Posterior vena cava (tissue), 2 donors: ENCODE measurements around the gene CACNA1D. TPM values are rescaled to one million over a fixed set of nuclear protein-coding genes. Genes with fewer than 3 reads are reported as not detected.

Experiments
- DNase-seq: peaks from one replicate; pipeline ENCODE4 v3.0.0-alpha.2; 2020; ENCODE audit warnings: low spot score
- intact Hi-C, 2 donors: fragments of 100-400 bp; cut with DNase I; formaldehyde crosslinking; loops; one replicate each; pipeline versions ENCODE4 v1.14.1 to v1.14.2; 2022 to 2023
- total RNA-seq, 2 donors: library from RNA; stranded (reverse); fragmentation: NEBNext Ultra II Directional; extraction: Animal tissue kit (Norgen Biotek cat#: 25700); gene quantifications; one replicate each; pipeline ENCODE4 v1.2.1, GENCODE V29; 2021
- donor health status: DM: yes; HTN: yes; CAD: no.
- donor health status: DM: yes; HTN: yes; CAD: no.

CACNA1D gene
- total RNA-seq, 2 donors from 2014 or later: 1.1 to 1.9 TPM

DNA sequence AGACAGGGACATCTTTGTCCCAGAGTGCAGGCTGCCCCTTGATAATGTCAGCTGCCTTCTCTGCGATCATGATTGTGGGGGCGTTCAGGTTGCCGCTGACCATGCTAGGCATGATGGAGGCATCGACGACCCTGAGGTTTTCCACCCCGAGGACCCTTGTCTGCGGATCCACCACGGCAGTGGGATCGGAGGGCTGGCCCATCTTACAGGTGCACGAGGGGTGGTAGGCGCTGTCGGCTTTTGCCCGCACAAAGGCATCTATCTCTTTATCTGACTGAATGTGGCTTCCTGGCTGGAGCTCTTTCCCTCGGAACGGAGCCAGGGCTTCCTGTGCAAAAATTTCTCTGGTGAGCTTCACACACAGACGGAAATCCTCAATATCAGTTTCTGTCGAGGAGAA lies 323.4 kb downstream of the CACNA1D start:
- intact Hi-C loops: no loop called here
- peak; percentile 60 for DNase-seq

DNA sequence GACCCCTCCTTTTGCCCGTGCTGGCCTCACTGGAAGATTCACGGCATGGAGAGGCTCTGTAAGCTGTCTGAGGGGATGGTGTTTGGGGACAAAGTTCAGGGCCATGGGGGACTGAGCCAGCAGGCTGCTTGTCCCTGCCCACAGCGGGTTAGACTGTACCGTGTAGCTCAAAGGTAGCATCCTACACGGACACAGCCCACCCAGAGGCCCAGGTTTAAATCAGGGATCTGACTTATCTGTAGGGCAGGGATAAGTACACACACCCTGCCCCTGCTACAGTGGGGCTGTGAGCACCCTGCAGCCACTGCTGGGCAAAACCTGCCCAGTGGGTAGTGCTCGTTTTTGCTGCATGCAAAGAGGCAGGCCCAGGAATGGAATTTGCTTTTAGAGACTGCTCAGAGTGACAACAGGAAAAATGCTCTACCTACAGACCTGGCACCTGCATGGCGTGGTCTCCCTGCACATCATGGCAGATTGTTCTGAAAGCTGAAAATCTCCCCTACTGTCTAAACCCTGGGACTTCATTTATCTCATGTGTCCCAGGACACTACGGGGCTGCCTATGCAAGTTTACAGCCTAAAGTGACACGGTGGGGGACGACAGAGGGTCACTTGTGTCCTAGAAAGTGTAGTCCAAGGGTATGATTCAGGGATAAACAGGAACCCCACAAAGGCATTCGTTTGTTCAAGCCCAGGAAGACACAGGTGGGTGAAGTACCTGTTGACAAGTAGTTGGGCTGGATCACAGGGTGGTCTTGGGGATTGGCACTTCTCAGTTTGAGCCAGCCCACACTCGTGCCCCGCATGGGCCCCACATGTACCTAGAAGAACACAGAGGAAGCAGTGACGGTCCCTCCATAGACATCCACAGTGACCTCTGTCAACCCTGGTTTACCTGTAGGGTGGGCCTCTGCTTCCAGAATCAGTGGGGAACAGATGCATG lies 324.1 kb downstream of the CACNA1D start:
- intact Hi-C loops: no loop called here

DNA sequence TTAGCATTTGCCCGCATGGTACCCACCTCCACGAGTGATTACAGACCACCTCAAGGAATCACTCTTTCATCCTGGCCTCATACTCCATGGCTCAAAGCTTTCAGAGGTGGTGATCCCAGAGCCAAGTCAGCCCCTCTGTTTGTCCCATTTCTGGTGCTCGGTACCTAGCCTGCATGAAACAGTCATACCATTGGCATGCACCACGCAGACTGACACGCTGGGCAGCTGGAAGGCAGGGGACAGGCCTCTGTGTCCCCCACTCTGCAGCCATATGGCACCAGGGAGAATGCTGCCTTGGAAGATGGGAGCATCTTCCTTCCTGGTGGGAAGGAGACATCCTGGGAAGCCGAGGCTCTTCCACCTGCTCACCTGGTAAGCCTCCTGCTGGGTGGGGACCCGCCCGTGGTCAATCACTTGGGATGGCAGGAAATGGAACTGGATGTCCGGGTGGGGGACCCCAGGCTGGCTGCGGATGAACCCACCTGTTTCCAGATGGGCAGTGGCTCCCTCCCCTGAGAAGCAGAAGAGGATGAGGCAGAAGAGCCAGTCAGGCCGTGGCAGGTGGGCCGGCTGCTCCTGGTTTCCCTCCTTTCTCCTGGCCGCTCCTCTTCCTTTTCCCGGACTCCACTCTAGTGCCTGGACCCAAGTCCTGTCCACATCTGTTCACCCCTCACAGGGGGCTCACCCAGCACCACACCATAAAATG lies 324.9 kb downstream of the CACNA1D start:
- intact Hi-C loops: no loop called here
- DNase-seq: peak; percentile 52

More for the DNA sequence above, 324.1 kb downstream of the CACNA1D start:
- peak; percentile 51 for DNase-seq

DNA sequence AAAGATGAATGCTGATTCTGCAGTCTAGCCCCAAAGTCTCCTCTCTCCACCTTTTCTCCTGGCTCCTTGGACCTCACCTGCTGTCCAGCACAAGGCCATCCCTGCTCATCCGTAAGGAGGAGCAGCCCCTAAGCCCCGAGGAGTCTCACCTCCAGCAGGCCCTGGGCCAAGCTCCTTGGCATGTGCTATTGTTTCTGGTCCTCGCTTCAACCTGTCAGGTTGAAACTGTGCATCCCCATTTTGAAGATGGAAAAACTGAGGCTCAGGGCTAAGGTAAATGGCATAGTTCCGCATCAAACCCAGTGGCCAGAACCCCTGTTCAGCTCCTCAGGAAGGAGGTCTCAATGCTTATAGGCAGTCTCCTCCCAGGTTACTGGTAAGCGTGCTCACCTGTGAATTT lies 325.7 kb downstream of the CACNA1D start:
- intact Hi-C loops: no loop called here
- peak; percentile 31 for DNase-seq

DNA sequence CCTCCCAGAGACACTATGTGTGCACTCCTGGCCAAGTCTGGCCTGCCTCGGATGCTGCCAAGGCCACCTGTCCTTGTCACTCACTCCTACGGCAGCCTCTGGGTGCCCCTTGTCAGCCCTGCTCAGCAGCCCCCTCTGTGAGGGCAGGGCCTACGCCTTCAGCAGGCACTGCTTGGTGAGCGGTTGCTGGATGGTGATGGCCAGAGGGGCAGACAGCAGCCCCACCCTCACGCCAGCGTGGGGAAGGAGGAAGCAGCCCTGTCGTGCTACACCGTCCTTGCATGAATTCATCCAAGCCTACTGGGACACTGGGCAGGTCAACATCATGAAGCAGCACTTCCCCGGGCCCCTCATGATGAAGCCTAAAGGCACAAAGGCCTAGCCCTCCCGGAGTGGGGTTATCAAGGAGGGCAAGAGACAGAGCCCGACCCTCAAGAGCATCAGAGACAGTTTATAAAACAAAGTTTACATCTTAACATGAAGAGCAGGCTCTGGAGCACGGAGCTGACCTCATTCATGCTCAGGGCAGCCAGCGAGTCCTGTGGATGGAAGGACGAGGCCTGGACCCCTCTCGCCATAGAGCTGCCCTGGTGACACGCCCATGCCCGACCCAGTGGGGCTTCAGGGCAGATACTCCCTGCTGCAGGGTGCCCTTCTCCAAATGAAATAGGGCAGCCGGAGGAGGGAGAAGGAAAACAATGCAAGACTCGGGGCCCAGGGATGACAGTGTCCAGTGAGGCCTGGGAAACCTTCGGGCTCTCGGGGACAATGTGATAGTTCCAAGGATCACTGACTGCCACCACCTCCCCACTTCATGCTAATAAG lies 326.6 kb downstream of the CACNA1D start:
- DNase-seq: peak; percentile 43

DNA sequence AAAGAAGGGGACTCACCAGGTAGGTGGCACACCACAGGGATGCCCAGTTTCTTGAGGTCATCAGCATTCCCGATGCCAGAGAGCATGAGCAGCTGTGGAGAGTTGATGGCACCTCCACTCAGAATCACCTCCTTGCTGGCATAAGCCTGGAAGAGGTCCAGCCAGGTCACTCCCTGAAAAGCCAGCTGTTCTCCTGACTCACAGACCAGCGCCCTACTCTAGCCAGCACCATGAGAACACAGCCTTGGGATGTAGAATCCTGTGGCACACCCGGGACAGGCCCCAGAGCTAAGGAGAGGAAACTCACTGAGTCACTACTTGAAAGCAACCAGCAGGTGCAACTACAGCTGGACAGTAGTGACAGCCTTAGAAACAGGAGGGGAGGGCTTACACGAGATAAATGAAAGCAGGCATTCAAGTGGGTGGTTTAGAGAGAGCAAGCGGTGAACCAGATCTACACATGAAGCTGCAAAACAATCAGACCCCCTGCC lies 327.3 kb downstream of the CACNA1D start:
- DNase-seq: peak; percentile 45
- intact Hi-C loops: no loop called here

More for the DNA sequence above, 326.6 kb downstream of the CACNA1D start:
- intact Hi-C loops: no loop called here

DNA sequence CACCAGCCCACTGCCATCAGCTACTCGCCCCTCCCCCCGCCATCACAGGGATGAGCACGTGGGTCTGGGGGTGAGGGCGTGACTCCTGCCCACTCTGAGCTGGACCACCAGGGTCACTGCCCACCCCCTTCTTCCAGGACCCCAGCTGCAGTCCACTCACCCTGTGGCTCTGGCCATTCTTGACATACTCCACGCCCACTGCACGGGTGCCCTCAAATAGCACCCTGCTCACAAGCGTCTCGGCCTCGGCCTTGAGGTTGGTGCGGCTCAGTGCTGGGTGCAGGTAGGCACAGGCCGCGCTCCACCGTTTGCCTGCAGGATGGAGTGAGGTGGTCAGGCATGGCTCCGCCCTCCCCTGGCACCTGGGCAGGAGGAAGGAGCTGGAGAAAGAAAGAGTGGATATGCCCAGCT lies 327.9 kb downstream of the CACNA1D start:
- intact Hi-C loops: no loop called here
- peak; percentile 56 for DNase-seq

DNA sequence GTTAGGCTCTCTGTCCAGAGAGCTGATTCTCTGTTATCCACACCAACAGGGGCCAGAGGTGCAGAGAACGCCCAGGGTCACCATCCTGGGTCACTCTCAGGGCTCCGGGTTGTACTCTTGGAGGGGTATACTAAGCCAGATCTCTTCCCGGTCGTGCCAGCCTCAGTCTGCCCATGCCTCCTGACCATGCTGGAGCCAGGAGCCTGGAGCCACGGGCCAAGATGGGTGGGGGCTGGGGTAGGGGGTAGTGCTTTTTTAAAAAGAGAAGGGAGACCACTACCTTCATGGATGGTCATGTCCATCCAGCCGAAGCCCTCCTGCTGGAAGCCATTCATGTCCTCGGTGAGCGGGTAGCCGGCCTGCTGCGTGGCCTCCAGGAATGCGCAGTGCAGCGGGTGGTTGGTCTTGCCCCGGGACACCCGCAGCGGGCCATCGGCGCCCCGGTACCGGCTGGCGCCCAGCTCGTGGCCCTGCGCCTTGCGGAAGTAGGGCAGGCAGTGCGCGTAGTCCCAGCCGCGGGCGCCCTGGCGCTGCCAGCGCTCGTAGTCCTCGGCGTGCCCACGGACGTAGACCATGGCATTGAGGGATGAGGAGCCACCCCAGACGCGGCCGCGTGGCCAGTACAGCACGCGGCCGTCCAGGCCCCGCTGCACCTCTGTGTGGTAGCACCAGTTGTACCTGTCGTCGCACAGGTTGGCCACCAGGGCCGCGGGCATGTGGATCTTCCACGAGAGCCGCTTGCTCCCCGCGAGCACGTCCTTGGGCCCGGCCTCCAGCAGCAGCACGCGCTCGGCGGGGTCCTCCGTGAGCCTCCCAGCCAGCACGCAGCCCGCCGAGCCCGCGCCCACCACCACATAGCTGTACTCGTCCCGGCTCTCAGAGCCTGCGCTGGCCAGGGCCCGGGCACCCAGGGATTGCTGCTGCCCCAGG lies 328.9 kb downstream of the CACNA1D start:
- intact Hi-C loops: no loop called here
- peak; percentile 76 for DNase-seq

DNA sequence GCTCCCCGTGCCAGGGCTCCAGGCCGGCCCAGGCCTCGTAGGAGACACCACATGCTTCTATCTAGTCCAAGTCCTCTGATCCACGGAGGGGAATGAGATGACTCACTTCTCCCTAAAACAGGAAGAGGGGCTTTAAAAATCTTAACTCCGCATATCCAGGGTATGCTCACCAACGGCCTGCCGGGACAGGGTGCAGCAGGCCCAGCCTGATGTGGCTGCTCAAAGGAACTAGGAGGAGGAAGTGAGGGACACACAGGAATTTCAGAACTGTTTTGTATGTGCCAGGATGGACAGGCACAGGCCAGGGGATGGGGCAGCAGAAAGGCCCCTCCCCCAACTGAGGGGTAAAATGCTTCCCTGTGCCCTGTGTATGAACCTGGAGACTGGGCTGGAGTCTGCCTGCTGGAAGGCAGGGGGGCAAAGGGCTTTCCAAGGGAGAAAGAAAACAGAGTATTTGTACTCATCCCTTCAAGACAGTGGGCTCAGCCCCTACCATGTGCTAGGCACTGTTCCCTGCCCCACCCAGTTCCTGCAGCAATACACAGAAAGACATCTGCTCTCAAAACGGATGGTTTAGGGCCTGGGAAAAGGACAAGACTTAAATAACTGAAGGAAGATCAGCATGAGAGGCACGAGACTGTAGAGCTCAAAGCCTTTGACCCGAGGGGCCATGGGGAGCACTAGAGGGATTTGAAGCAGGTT lies 329.7 kb downstream of the CACNA1D start:
- peak; percentile 58 for DNase-seq
- intact Hi-C loops: no loop called here

DNA sequence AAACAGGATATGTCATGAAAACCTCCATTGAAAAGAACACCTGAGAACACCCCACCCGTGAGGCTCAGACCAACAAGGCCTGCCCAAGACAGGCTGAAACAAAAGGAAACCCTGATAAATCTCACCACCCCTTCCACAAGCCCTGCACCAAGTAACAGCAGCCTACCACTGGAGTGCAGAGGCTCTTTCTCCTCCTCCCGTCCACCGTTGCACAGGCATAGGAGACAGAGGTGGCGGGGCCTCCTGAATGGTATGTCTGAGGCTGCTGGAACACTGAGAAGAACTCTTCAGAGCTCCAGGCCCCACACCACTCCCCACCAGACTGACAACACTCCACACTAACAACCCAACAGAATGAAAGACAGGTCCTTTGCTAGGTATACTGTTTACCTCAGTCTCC lies 330.4 kb downstream of the CACNA1D start:
- intact Hi-C loops: no loop called here
- peak; percentile 11 for DNase-seq

DNA sequence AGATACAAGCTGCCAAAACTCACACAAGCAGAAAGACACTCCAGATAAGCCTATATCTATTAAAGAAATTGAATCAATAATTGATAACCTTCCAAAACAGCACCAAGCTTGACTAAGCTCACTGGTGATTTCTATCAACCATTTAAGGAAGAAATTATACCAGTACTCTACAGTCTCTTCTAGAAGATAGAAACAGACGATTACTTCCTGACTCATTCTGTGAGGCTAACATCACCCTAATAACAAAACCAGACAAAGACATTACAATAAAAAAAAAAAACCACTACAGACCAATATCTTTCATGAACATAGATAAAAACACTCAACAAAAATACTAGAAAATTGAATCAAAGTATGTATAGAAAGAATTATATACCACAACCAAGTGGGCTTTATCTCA lies 331.6 kb downstream of the CACNA1D start:
- intact Hi-C loops: no loop called here
- DNase-seq: no peak

DNA sequence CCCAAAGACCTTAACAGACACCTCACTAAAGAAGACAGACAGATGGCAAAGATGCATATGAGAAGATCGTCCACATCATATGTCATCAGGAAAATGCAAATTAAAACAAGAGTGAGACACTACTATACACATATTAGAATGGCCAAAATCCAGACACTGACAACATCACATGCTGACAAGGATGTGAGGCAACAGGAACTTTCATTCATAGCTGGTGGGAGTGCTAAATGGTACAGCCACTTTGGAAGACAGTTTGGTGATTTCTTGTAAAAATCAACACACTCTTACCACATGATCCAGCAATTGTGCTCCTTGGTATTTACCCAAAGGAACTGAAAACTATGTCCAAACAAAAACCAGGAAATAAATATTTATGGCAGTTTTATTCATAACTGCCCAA lies 334.2 kb downstream of the CACNA1D start:
- DNase-seq: no peak
- intact Hi-C loops: no loop called here

DNA sequence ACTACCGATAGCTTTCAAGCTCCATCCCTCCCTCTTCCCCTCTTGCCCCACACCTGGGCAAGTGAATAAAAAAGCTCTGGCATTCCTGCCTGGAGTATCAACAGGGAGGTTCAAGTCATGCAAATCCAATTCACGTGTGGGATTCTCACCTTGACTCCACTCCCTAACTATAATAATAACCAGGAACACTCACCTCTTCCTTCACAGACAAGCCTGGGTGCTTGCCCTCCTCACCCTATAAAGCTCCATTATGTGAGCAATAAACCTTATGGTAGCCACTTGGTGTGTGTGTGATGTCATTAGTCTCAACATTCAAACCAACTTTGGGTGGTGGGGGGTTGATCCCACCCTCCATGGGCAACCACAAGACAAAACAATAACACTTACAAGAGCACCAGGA lies 335.2 kb downstream of the CACNA1D start:
- intact Hi-C loops: no loop called here
- peak; percentile 41 for DNase-seq

DNA sequence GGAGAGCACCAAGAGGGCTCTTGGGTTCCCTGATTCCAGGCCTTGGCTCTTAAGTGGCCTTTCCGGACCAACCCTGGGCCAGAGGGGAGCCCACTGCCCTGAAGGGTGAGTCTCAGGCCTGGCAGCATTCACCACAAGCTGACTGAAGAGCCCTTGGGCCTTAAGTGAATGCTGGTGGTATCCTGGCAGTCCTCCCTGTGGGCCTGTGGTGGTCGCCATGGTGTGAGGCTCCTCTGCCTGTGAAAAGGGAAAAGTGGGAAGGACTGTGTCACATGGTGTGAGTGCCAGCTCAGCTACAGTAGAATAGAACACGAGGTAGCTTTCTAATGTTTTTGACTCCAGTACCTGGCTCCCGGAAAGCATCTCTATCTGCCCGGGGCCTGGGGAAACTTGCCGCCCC lies 336.5 kb downstream of the CACNA1D start:
- DNase-seq: peak; percentile 13
- intact Hi-C loops: no loop called here

DNA sequence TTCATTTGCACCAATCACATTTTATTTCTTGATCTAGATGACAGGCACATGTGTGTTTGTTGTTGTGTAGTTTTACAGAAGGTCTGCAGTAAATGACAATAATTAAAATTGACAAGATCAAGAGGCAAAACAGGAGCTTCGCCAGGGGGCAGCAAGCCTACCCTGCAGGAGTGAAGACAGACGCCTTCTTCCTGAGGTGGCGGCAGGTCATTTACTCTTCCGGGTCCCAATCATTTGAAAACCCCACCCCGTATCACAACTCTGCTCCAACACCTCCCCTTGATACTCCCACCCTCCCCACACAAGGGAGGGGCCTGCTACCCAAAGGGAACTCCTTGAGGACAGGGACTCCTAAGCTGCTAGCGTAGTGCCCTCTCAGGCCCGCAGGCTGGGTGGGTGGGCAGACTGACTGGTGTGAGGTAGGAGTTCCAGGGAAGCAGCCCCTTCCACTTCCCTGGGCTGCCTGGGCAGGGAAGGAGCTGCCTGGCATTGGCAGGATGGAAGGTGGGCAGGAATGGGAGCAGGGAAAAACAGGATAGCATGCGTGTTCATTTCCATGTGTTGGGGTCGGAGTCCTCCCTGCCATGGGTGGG lies 338.7 kb downstream of the CACNA1D start:
- peak; percentile 52 for DNase-seq
- intact Hi-C loops: no loop called here

DNA sequence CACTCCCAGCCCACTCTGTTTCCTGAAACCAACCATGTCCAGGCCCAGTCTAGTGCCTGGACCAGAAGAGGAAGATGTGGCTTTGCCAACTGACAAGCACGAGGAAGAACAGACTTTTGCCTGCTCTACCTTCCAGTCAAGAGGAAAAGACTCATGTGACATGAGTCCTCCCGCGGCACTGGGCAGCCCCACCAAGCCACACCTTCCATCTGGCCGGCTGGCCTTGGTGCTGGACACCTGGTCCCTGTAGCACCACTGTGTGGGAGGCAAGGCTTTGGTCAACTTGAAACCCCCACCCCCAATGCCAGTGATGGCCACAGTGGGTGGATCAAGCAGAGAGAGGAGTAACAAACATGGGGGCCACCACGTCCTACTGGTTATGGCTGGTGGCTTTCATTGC lies 339.3 kb downstream of the CACNA1D start:
- intact Hi-C loops: no loop called here
- DNase-seq: peak; percentile 32

DNA sequence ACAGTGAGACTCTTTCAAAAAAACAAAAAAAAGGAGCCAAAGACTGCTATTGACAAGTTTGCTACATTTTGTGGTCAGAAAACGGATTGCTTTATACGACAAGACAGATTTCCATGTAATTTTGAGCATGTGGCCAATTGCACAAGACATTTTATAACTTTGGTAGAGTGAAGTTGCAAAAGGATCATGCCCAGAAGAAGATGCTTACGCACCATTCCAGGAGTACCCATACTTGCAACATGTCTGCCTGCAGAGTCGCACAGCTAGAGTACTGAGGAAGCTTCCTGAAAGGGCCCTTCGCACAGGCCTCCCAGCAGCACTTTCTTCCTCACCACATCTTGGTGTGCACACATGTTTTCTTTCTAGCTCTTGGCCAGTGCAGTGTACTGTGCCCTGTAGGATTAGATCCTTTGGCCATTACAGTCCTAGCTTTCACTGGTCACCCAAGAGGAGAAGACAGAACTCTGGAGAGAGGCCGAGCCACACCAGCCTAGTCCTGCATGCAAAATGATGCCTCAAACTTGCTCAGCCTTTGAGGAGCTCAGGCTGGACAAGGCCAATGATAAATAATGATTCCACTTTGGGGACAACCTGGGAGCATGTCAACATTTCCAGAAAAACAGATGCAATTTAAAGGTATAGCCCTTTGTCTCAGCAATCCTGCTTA lies 340.2 kb downstream of the CACNA1D start:
- intact Hi-C loops: no loop called here
- peak; percentile 52 for DNase-seq
